Spleen (tissue), 7 donors: ENCODE measurements around the gene AMT.

ENCODE experiments used
- POLR2A ChIP-seq, 3 donors: fragments of 450-650 bp; IDR thresholded peaks; one replicate each; pipeline ENCODE4 v1.5.1; 2017; ENCODE audit warnings: antibody characterized with exemption in 3 of 3, mild to moderate bottlenecking in 1 of 3
- TF ChIP-seq, protein P1 (sequence below), 11 experiments: fragments of 200-600 bp in 7 of 11; fragments of 450-650 bp in 4 of 11; sonication (generic) in 4 of 11; IDR thresholded peaks in 8 of 11; conservative IDR thresholded peaks in 3 of 11; 1 replicate in 7 of 11; 2 replicates in 4 of 11; pipeline versions ENCODE4 v1.4.0 to v1.8.0; 2016 to 2021; ENCODE audit warnings: antibody characterized with exemption in 11 of 11, inconsistent platforms in 4 of 11, mild to moderate bottlenecking in 1 of 11
- donor health status: DM: no; HTN: no; CAD: no; lungs with moderate emphysema.
- donor health status: DM: no; HTN: no; CAD: no.
- donor health status: DM: no; HTN: no; CAD: no.

DNA sequence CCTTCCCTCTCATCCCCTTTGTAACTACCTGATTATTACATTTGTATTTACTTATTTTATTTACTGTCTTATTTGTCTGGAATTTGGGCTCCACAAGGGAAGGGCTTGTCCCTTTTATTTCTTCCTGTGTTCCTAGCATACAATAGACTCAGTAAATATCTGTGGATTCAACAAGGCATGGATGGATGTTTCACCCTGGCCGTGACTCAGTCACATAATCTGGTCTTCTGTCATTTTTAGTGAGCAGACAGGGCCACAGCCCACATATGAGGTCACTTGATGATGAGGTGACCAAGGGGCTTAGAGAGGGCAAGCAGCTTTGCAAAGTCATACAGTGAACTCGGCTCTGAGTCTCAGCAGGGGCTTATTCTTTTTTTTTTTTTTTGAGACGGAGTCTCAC, 39.9 kb upstream of the AMT start:
- no peak for TF ChIP-seq POLR2A (IDR thresholded peaks at IDR 0.05)
- TF ChIP-seq, protein P1, sequence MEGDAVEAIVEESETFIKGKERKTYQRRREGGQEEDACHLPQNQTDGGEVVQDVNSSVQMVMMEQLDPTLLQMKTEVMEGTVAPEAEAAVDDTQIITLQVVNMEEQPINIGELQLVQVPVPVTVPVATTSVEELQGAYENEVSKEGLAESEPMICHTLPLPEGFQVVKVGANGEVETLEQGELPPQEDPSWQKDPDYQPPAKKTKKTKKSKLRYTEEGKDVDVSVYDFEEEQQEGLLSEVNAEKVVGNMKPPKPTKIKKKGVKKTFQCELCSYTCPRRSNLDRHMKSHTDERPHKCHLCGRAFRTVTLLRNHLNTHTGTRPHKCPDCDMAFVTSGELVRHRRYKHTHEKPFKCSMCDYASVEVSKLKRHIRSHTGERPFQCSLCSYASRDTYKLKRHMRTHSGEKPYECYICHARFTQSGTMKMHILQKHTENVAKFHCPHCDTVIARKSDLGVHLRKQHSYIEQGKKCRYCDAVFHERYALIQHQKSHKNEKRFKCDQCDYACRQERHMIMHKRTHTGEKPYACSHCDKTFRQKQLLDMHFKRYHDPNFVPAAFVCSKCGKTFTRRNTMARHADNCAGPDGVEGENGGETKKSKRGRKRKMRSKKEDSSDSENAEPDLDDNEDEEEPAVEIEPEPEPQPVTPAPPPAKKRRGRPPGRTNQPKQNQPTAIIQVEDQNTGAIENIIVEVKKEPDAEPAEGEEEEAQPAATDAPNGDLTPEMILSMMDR (IDR thresholded peaks at IDR 0.05 in 8 of 11, conservative IDR thresholded peaks at IDR 0.05 in 3 of 11), result no peak
